SU-DHL-6 (cell line): ENCODE measurements around the gene ITPA.

ENCODE experiments used
- CTCF ChIP-seq: fragments of 200-600 bp; sonication (generic); IDR thresholded peaks from one replicate; pipeline ENCODE4 v1.5.1; 2017; ENCODE audit warnings: antibody characterized with exemption, mild to moderate bottlenecking, low read length, moderate library complexity; ENCODE audit not compliant: insufficient read depth, poor library complexity, severe bottlenecking
- EZH2phosphoT487 ChIP-seq: fragments of 200-600 bp; sonication (generic), shearing (Covaris generic); conservative IDR thresholded peaks from 2 replicates; pipeline ENCODE4 v1.6.1; 2018; ENCODE audit warnings: mild to moderate bottlenecking, antibody characterized with exemption, low read length, moderate library complexity, mixed read lengths

- TF ChIP-seq EZH2phosphoT487 (no peak), CTCF (no peak)
These were observed 19.9 kb downstream of the ITPA start for GRCh38 chr20:3229158-3229557.
